ENCODE measurements around the gene SGCG. TPM values are rescaled to one million over a fixed set of nuclear protein-coding genes. Genes with fewer than 3 reads are reported as not detected.

The SGCG gene
- total RNA-seq, 1 experiment from 2014 or later = 0.15 TPM

DNA sequence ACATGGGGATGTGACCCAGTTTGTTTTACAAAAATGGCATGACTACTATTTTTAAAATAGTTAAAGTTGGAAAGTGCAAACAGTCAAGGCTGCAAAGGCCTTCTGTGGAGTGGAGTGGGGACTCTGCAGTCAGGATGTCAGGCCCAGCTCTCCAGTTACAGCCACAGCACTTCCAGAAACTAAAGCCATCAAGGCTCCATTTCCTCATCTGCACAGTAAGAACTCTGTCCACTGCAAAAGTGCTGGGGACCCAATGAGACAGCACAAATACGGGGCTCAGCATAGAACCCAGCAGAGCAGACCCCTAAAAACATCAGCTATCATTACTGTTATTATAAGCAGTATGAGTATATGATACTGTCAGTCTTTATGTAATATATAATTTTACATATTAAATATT lies 179.1 kb downstream of the SGCG start:
- RAD21 ChIA-PET (ENCODE audit: low non-redundant PET in 1 of 2, low total read pairs in 2 of 2, uncharacterized antibody in 2 of 2, unreplicated experiment in 2 of 2) = no interaction called here
- intact Hi-C loops (cut with micrococcal nuclease) = no loop called here

GRCh38 chr13:23365652-23366051 lies 184.9 kb downstream of the SGCG start:
- DNase-seq (ENCODE audit: low read depth, low spot score) = no peak
- H3K27me3 ChIP-seq (ENCODE audit: insufficient read depth, low read length) = no peaks in the 10 kb centered on the region
- no TSS peak for BruUV-seq (replicated peaks)
- H3K9me2 ChIP-seq (ENCODE audit: insufficient read depth) = no peaks in the 10 kb centered on the region
- no peak overlapping the region for H3K4me2 ChIP-seq (ENCODE audit: low read length)
- ChIA-PET RAD21 (ENCODE audit: low non-redundant PET in 1 of 2, low total read pairs in 2 of 2, uncharacterized antibody in 2 of 2, unreplicated experiment in 2 of 2) (no interaction called here), POLR2A (no interaction called here), CTCF (no interaction called here)
- no peak for ATAC-seq
- intact Hi-C loops (cut with micrococcal nuclease) = no loop called here
- peaks cover 30 to 49% of the 10 kb centered on the region in 2 experiments; a peak in 3 of 4 replicates for H3K36me3 ChIP-seq (ENCODE audit: control insufficient read depth in 1 of 2, insufficient read depth in 2 of 2, low read length in 2 of 2)
- no peak overlapping the region for H2AFZ ChIP-seq (ENCODE audit: low read depth, low read length, poor library complexity, severe bottlenecking)
- no peak overlapping the region for H3K9ac ChIP-seq (ENCODE audit: low read length)
- no peaks in the 10 kb centered on the region for H3K9me3 ChIP-seq (ENCODE audit: control insufficient read depth in 1 of 2, insufficient read depth in 1 of 2, low read depth in 1 of 2, low read length in 2 of 2)
- no peak overlapping the region for H3K4me3 ChIP-seq (replicated peaks in 1 of 2; ENCODE audit: low read depth in 1 of 2, low read length in 2 of 2)
- no peaks in the 10 kb centered on the region for H3K79me2 ChIP-seq (ENCODE audit: insufficient read depth, low read length)
- H4K20me1 ChIP-seq (ENCODE audit: insufficient read depth) = no peaks in the 10 kb centered on the region
- no peaks in the 10 kb centered on the region for H3K4me1 ChIP-seq (ENCODE audit: control insufficient read depth in 1 of 2, insufficient read depth in 2 of 2, low read length in 2 of 2)
- no peak overlapping the region for H3K27ac ChIP-seq (ENCODE audit: low read depth, low read length)
- TF ChIP-seq EZH2phosphoT487 (IDR thresholded peaks at IDR 0.05; ENCODE audit: borderline replicate concordance) (no peak), REST (IDR thresholded peaks at IDR 0.05; ENCODE audit: low read depth) (no peak), POLR2A (IDR thresholded peaks at IDR 0.05; ENCODE audit: borderline replicate concordance, extremely low read depth, insufficient read depth, insufficient read length) (no peak), YY1 (IDR thresholded peaks at IDR 0.05; ENCODE audit: extremely low read depth, insufficient replicate concordance, low read depth, low read length) (no peak), CBX3 (IDR thresholded peaks at IDR 0.05; ENCODE audit: low read depth) (no peak), TCF7L2 (IDR thresholded peaks at IDR 0.05; ENCODE audit: borderline replicate concordance, extremely low read depth, insufficient read depth, insufficient read length) (no peak), POLR2AphosphoS5 (IDR thresholded peaks at IDR 0.05; ENCODE audit: low read depth, low read length) (no peak), JUND (IDR thresholded peaks at IDR 0.05) (no peak), FOSL1 (IDR thresholded peaks at IDR 0.05; ENCODE audit: low read depth) (no peak)
- TF ChIP-seq, protein P1, sequence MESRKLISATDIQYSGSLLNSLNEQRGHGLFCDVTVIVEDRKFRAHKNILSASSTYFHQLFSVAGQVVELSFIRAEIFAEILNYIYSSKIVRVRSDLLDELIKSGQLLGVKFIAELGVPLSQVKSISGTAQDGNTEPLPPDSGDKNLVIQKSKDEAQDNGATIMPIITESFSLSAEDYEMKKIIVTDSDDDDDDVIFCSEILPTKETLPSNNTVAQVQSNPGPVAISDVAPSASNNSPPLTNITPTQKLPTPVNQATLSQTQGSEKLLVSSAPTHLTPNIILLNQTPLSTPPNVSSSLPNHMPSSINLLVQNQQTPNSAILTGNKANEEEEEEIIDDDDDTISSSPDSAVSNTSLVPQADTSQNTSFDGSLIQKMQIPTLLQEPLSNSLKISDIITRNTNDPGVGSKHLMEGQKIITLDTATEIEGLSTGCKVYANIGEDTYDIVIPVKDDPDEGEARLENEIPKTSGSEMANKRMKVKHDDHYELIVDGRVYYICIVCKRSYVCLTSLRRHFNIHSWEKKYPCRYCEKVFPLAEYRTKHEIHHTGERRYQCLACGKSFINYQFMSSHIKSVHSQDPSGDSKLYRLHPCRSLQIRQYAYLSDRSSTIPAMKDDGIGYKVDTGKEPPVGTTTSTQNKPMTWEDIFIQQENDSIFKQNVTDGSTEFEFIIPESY (IDR thresholded peaks at IDR 0.05; ENCODE audit: extremely low read depth, insufficient replicate concordance, low read length) = no peak

More for the DNA sequence above, 179.1 kb downstream of the SGCG start:
- peaks cover 4% of the 10 kb centered on the region; the same call in 1 of the 2 replicates for H3K79me2 ChIP-seq (ENCODE audit: insufficient read depth, low read length)
- peaks cover 30 to 50% of the 10 kb centered on the region in 2 experiments; a peak in 3 of 4 replicates for H3K36me3 ChIP-seq (ENCODE audit: control insufficient read depth in 1 of 2, insufficient read depth in 2 of 2, low read length in 2 of 2)
- no peaks in the 10 kb centered on the region for H3K9me3 ChIP-seq (ENCODE audit: control insufficient read depth in 1 of 2, insufficient read depth in 1 of 2, low read depth in 1 of 2, low read length in 2 of 2)
- BruUV-seq (replicated peaks) = no TSS peak
- no peak overlapping the region for H3K4me2 ChIP-seq (ENCODE audit: low read length)
- H4K20me1 ChIP-seq (ENCODE audit: insufficient read depth) = no peaks in the 10 kb centered on the region
- no peak overlapping the region for H2AFZ ChIP-seq (ENCODE audit: low read depth, low read length, poor library complexity, severe bottlenecking)
- CTCF ChIA-PET = interaction anchor here (1.0 kb wide), 1 partner anchor 559 kb away, joined by 5 read pairs; no protein-coding TSS in a partner anchor
- POLR2A ChIA-PET = no interaction called here
- DNase-seq (ENCODE audit: low read depth, low spot score) (no peak), ATAC-seq (no peak)
- TF ChIP-seq, protein P1 (IDR thresholded peaks at IDR 0.05; ENCODE audit: extremely low read depth, insufficient replicate concordance, low read length) = no peak
- TF ChIP-seq EGR1 (IDR thresholded peaks at IDR 0.05; ENCODE audit: low read depth) = no peak
- H3K27ac ChIP-seq (ENCODE audit: low read depth, low read length) = no peak overlapping the region
- H3K4me1 ChIP-seq (ENCODE audit: control insufficient read depth in 1 of 2, insufficient read depth in 2 of 2, low read length in 2 of 2) = no peaks in the 10 kb centered on the region
- no peak overlapping the region for H3K4me3 ChIP-seq (replicated peaks in 1 of 2; ENCODE audit: low read depth in 1 of 2, low read length in 2 of 2)
- H3K27me3 ChIP-seq (ENCODE audit: insufficient read depth, low read length) = no peaks in the 10 kb centered on the region
- no peaks in the 10 kb centered on the region for H3K9me2 ChIP-seq (ENCODE audit: insufficient read depth)
- H3K9ac ChIP-seq (ENCODE audit: low read length) = no peak overlapping the region

All from HCT116 (cell line).